Ecto neural progenitor cell (in vitro differentiated cells): ENCODE results near the gene TRERF1.

ENCODE experiments used
- DNase-seq: peaks from one replicate; pipeline ENCODE4 v3.0.0-alpha.2; 2018; ENCODE audit warnings: low spot score

The TRERF1 gene

DNA sequence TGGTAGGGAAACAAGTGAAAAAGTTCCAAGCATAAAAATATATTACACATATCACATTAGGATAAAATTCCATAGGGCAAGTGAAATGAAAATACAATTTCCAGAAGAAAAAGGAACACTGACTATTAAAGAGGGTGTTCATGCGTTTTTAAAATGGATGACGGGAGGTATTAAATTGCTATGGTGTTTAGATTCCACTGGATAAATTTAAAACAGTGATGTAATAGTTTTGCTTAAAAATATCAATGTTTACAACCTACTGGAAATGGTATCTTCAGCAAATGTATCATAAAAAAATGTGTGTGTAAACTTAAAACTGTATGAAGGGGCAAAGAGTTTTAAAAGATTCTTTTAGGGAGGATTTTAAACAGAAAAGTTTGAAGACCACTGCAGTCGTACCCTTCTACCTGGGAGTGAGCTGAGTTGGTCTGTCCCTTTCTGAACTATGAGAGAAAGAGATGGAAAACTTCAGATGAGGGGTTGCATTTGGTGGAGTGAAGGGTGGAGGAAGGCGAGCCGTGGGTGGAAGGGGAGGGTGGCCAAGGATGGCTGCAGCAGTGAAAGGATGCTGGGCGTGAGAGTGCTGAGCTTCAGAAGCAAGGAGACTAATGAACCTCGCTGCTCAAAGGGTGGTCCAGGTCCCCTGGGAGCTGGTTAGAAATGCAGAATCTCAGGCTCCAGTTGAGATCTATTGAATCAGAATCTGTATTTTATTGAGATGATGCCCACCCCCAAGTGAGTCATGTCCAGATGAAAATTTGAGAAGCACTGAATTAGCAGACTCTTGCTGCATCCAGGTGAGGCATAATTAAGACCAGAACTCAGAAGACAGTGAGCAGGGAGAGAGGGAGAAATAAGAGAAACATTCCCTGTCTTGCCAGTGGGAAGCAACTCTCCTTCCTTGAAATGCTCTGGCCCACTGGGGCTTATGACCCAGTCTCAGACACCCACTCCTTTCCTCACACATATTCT is 179.6 kb downstream of the TRERF1 start:
- no peak for DNase-seq

DNA sequence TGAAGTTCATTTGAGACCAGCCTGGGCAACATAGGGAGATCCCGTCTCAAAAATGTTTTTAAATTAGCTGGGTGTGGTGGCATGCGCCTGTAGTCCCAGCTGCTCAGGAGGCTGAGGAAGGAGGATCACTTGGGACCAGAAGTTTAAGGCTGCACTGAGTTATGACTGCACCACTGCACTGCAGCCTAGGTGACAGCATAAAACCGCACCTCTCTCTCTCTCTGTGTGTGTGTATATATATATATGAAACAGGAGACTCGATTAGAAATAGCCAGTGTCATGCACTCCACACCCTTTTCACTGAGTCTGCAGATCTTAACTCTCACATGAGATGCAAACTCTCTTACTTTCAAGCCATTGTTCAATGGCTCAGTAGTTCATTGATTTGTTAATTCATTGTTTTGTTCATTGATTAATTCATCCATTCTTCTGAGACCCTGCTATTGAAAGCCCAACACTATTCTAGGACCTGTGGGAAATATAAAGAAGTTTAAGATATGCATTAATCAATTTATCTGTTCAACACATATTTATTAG is 181.7 kb downstream of the TRERF1 start:
- DNase-seq, result no peak

DNA sequence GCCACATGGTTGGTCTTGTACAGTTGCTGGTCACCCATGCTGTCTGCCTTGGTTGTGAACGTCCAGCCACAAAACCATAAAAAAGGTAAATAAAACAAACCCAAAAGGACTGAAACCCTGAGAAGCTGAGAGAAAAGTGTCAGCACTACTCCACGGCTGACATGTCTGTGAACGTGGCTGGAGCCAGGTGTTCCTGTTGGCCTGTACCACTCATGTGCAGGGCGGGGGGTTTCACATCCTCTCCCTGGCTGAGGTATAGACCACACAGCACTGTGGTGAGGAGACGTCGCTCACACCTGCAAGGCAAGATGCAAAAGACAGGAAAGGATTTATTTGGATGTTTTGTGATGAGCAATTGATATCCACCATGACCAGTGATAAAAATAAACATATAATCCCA is 182.2 kb downstream of the TRERF1 start:
- DNase-seq, result no peak

DNA sequence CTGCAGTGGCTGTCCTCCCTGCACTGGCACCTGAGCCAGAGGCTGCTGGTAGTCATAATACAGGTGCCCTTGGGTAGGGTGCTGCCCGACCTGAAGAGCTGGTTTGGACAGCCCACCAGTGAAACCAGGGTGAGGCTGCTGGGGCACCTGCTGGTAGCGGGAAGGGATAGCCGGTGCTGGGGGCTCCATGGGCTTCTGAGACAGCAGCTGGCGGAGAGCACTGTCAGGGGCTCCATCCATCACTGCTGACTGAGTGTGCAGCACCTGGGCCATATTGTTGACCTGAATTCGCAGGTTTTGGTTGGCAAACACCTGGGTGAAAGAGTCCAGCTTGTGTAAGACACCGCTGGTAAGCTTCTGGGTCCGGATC is 182.9 kb downstream of the TRERF1 start:
- DNase-seq, result no peak

DNA sequence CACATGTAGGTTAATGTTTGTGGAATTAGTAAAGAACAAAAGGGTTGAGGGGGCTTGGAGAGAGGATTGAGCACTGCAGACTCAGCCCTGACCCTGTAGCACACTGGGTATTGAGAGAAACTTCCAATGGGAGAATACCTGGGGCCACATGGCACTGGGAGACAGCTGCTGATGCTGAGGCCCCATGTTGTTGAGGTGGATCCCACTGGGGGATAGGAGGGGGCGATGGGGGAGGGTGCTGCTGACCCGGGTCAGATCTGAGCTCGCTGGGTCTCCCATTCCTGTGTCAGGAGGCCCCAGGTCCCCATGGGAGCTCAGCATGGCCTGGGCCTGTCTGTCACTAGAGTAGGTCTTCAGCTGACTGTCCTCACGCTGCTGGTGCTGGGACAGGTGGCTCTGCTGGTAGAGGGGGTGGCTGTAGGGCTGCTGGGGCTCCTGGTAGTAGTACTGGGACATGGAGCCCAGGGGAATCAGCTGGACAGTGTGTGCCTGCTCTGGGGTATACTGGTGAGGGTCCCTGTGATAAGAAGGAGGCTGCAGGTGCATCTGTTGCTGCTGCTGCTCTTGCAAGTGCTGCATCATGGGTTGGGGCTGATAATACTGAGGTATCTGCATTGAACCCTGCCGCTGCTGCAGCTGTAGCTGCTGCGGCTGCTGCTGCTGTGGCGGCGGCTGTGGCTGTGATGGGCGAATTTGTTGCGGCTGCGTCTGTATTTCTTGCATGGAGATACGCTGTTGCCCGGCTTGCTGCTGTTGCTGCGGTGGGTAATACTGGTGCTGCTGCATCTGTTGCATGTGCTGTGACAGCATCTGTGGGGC is 183.5 kb downstream of the TRERF1 start:
- no peak for DNase-seq

DNA sequence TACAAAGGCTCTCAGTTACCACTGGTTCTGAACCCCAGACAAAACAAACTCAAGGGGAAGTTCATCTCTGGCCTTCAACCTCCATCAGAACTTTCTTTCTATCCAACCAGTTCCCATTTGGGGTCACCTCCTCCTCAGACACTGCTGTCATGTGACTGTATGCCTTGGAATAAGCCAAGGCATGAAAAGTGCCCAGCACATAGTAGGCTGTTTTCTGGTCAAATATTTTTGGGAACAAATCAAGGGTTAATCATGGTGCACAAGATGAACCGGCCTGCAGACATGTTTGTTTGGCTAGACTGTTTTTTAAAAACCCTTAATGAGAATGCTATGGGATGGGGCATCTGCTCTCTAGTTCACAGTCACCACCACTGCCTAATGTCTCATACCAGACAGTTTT is 185.2 kb downstream of the TRERF1 start:
- DNase-seq, result no peak

DNA sequence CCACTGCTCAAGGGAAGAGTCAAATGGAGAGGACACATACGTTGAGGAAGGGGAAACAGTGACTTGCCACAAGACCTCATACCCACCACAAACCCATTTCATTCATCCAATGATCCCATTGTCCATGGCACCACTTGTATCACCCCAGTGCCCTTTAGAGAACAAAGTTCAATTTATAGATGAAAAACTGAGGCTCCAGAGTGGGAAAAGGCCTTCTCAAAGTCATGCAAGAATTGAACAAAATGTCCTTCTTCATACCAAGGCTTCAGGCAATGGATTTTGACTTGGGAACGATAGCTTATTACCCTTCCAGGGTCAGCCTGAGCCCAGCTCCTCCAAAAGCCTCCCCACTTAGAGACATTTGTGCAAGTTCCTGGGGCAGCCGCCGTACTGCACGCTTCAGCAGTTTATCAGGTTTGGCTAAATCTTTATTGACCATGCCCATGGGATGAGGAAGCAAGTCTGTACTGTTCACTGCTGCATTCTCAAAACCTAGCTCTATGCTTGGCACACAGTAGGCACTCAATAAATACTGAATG is 186.8 kb downstream of the TRERF1 start:
- DNase-seq, result no peak

DNA sequence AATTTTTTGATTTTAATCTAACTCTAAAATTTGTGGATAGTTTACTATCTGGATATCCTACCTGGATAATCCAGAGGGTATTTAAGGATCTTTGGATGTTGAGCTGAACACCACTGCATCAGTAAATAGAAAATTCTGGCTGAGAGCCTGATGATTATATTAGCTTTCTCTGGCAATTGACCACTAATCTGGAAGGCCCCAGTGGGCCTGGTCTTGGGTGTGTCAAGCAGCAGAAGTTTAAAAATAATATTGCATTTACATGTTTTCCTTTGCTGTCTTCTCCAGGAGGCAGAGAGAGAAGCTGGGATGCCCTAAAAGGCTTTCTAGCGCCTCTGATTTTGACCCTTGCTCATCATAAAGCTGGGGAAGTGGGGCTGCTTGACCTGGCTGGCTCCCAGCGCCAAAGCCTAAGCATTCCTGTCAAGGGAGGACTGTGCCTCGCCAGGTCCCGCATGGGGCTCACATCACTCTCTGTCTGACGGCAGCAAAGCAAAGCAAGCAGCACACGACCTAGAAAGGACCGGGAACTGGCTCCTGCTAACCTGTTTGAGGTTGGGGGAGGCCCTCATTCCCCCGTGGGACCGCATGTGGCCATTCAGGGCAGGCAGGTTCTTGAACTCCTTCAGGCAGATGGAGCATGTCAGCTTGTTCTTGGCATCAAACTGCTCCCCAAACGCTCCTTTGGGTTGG is 187.4 kb downstream of the TRERF1 start:
- no peak for DNase-seq

DNA sequence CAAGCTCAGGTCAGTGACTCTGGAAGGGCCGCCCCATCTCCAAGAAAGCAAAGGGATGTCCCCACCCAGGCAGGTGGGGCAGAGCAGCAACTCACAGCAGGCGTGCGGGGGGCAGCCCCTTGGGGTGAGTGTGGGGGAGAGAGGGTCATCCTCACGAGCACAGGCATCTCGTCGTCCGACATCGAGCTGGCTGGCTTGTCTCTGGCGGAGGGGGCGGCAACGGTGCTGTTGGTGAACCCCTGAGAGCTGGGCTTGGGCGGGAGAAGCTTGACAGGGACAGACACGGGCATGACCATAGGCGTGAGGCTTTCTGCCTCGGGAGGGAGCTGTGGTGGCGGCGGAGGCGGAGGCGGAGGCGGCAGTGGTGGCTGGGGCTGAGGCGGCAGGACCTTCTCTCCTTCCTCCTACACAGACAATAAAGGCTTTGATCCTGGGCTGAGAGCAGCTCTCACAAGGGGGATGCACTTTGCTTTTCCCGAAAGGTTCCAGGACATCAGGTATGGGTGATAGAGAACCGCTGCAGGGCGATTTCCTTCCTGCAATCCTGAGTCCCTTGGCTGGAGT is 188.5 kb downstream of the TRERF1 start:
- DNase-seq, result peak; percentile 73

DNA sequence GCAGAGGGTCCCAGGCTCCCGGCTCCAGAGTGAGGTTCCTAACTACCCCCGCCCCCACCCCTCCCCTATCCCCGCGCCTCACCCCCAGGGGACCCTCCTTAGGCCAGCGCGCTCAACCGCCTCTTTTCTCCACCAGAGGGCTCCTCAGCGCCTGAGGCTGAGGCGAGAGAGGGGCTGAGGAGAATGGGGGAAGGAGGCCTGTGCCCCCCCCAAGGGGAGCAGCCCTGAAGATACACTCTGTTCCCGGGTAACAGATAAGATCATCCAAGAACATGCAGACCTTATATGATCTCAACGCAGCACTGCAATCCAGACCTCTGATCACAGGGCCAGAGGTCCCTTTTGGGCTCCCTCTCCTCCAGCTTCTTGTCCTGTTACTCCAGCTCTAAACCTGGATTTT is 190.8 kb downstream of the TRERF1 start:
- peak; percentile 73 for DNase-seq

DNA sequence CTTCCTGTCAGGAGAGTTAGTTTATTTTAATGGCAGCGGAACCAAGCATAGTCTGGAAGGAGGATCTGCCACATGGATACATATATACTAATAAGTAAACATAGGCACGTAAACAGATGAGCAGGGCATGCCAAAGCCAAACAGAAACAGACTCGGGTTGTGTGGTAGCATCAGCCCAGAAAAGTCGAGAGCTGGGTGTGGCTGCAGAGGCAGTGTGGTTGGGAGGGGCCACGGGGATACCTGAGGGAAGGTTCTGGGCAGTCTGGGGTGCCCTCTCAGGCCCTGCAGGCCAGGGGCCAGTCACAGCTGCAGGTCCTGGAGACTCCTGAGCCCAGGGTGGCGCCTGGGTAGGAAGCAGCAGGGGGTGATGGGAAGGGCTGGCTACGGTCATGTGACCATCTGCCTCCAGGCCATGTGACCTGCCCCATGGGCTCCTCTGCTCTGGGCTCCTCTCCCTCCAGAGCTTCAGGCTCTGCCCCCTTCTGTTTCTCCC is 191.3 kb downstream of the TRERF1 start:
- DNase-seq, result peak; percentile 53

DNA sequence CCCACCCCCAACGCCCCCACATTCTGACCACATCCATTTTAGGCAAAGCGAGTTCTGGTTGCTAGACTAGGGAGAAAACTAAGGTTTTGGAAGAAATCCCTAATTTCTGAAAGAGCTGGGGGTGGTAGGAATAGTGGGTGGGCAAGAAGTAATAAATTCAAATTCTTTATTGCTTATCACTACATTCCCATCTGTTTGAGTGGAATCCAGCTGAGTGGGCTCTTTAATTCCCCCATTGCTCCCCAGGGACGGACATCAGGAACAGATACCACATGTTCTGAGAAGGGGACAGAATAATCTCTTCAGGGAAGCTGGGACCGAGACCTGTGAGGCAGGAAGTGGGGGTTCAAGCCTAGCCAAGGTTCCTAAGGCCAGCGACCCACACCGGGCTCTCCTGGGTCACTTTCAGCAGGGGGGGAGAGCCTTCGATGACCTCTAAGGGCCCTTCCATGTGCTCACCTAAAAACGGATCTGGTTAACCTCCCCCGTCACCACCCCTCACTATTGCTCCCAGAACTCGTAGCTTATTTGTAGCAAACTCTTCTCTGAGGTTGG is 191.8 kb downstream of the TRERF1 start:
- no peak for DNase-seq

DNA sequence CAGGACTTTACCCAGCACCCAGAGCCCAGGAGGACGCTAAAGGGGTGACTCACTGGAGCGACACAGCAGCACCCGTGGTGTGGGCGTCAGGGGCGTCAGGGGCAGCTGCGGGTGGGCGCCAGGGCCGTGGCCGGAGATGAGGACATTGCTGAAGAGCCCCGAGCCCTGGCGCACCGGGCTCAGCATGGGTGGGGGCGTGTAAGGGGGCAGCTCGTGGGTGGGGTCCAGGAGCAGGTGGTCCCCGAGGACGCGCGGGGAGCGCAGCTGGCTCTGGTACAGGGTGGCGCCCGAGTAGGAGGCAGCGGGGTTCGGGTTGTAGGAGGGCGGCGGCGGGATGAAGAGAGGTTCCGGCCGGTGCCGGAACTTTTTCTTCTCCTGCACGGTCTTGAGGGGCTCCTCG is 192.4 kb downstream of the TRERF1 start:
- DNase-seq, result no peak

DNA sequence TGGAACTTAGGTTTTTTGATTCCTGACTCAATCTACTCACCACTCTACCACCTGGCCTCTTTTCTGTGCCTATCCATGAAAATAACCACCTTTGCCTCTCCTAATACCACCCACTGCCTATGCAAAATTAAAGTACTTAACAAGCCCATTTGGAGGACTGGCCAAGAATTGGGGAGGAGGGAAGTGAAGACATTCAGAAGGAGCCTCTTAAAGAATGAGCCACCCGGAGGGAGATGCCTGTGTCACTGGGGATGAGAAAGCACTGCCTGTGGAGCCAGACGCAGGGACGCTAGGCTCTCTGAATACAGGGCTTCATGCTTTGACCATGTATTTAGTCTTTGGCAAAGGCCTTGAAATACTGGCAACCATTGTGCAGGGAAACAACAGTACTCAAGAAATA is 194.1 kb downstream of the TRERF1 start:
- DNase-seq, result no peak

DNA sequence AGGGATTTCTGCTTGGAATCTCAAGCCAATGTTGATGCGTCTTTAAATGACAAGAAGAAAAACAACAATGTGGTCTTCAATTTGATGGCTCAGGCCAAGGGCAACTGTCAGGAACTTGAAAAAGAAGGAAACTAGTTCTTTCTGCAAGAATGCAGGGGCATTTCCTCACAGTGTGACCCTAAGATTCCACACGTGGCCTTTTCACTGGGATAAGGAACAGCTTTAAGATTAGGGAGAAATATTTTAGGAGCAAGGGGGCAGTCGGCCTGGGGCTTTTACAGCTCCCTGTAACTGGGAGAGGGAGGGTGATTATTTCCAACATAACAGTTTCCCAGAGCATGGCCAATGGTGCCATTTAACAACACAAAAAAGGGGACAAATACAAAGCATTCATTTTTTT is 194.7 kb downstream of the TRERF1 start:
- no peak for DNase-seq

DNA sequence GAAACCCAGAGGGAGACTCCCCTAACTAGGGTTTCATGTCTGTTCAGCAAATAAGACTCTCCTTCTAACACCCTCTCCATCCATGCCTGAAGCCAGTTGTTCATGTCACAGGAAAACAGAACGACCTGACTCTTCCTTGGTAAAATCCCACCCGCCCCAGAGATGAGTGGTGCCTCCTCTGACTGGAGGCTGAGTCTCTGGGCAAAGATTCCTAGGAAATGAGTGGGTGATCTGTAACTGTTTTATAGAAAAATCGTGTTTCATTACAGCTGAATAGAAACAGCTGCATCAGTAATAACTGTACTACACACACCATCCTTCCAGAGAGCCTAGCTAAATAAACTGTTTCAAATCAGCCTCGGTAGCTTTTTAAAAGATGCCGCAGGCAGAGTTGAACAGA is 196.7 kb downstream of the TRERF1 start:
- DNase-seq, result no peak

DNA sequence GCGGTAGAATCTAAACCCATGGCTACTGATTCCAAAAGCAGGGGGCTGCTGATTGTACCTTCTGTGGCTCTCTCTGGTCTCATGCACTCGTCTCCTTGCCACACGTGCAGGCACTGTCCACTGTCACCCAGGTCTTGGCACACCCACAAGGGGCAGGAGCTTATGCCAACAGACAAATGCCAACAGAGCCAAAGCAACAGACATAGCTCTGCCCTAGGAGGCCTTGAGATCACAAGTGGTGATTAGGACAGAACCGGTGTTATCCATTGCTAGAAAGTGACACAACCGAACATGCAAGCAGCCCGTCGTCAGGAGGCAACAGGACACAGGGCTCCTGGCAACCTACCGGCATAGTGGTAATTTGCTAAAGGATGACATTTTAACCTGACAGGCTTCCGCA is 197.2 kb downstream of the TRERF1 start:
- no peak for DNase-seq

DNA sequence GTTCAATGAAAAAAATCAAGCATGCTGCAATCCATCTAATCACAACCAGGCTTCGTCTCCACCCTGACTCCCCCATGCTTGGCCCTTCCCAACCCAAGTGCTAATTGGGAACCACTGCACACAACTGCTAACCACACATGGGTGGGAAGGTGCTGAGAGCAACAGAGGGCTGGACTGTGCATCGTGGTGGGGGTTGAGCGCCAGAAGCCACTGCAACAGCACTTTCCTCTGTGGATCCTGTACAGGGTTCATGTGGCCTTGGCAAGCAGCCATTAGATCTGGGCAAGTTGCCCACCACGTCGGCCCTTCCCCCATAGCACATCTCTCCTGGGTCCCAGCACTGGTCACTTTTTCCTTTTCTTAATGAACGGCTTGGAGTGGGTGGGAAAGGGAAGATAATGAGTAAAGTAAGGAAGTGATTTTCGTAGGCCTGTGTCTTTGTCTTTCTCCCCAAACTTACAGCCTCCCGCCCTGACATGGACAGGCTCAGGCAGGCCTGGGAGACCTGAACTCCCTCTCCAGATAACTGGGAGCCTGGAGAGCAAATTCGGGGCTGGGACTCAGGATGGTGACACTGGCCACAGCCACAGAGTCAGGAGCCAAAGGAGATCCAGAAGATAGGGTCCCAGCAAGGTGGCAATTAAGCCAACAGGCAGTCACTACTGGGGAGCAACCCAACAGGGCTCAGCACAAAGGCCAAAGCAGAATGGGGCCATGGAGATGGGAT is 199.7 kb downstream of the TRERF1 start:
- no peak for DNase-seq

DNA sequence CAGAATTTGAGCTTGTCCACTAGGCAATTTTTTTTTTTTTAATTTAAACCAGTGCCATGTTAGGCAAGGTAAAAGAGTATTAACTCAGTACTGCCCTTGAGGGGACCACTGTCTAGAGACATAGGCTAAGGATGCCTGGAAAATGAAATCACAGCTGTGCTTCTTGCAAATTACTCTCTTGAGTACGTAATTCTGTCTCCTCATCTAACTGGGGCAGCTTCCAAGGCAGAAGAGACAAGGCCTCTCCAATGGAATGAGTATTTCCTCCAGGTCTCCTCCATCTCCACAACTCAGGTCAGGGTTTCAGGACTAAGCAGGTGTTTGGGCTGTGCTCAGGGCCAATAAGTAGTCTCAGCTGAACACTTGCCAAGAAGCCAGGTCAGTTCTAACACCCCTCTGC is 200.2 kb downstream of the TRERF1 start:
- no peak for DNase-seq

DNA sequence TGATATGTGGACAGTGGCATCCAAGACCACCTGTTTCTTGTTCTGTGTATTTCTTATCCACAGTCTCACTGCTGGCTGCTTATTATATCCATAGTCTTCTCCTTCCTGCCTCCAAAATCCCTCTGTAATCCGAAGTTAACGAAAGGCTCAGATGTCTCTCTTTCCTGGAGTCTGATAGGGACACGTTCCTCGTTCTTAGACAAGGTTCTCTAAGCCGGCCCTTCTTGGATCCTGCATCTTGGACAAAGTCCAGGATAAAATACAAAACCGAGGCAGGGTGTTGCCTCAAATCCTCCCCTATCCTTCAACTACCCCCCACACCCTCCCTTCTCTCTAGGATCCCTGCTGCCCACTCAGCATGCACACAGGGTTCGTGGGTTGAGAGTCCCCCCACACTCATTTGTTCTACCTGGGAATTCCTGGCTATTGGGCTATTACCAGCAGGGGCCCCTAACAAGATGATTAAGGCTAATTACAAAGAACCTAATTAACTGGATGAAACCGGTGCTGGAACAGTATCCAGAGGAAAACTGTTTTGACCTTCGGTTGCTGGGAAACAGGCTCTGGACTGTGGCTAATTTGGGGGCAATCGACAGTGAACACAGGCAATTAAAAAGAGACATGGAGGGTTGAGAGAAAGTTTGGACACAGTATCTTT is 201.3 kb downstream of the TRERF1 start:
- DNase-seq, result no peak
